ENCODE data around the gene CTNND2.
A peak's percentile ranks its signal among the peaks of the same experiment; 100 is the strongest.
"Not testable (repeated sequence)": the region's sequence is repeated elsewhere in the genome, so short reads cannot be mapped to it uniquely, and the experiment has no call there.

CTNND2 gene

GRCh38 chr5:11385251-11385900 lies 518.9 kb downstream of the CTNND2 start:
- peak in 3 of 14 donors; percentile 58 to 62 (median 59) for DNase-seq

- peak in 10 of 14 donors; percentile 25 to 72 (median 51) for DNase-seq
These were observed 519.6 kb downstream of the CTNND2 start for GRCh38 chr5:11384441-11385250.

- peak in 1 of 14 donors; percentile 91 for DNase-seq
These were observed 520.6 kb downstream of the CTNND2 start for GRCh38 chr5:11383506-11384095.

- DNase-seq, result no peak
These were observed 525.8 kb downstream of the CTNND2 start for GRCh38 chr5:11378461-11378860.

GRCh38 chr5:11377896-11378295 lies 526.4 kb downstream of the CTNND2 start:
- DNase-seq, result no peak

- no peak for DNase-seq
These were observed 532.1 kb downstream of the CTNND2 start for GRCh38 chr5:11372191-11372590.

GRCh38 chr5:11371021-11371420 lies 533.2 kb downstream of the CTNND2 start:
- no peak for DNase-seq

GRCh38 chr5:11364531-11364930 lies 539.7 kb downstream of the CTNND2 start:
- no peak for DNase-seq

- no peak for DNase-seq
These were observed 540.5 kb downstream of the CTNND2 start for GRCh38 chr5:11363631-11364178.

- DNase-seq, result no peak
These were observed 542.5 kb downstream of the CTNND2 start for GRCh38 chr5:11361768-11362167.

GRCh38 chr5:11357928-11358327 lies 546.3 kb downstream of the CTNND2 start:
- no peak for DNase-seq

GRCh38 chr5:11355491-11355890 lies 548.8 kb downstream of the CTNND2 start:
- peak in 2 of 14 donors; percentile 9 to 11 for DNase-seq

GRCh38 chr5:11346336-11346735 lies 557.9 kb downstream of the CTNND2 start:
- no peak for DNase-seq

- no peak for DNase-seq
These were observed 568.1 kb downstream of the CTNND2 start for GRCh38 chr5:11335881-11336760.

GRCh38 chr5:11334404-11334803 lies 569.8 kb downstream of the CTNND2 start:
- DNase-seq, result no peak

GRCh38 chr5:11329679-11330078 lies 574.6 kb downstream of the CTNND2 start:
- DNase-seq, result no peak

- peak in 4 of 14 donors; percentile 6 to 45 (median 34) for DNase-seq
These were observed 579.5 kb downstream of the CTNND2 start for GRCh38 chr5:11324521-11325289.

- no peak for DNase-seq
These were observed 580.5 kb downstream of the CTNND2 start for GRCh38 chr5:11323761-11324160.

- no peak for DNase-seq
These were observed 582.1 kb downstream of the CTNND2 start for GRCh38 chr5:11322133-11322532.

- no peak for DNase-seq
These were observed 584.2 kb downstream of the CTNND2 start for GRCh38 chr5:11319836-11320580.

GRCh38 chr5:11313694-11314093 lies 590.6 kb downstream of the CTNND2 start:
- not testable (repeated sequence) for DNase-seq
